Stomach (tissue), 9 donors: ENCODE measurements around the gene TOMM40L. TPM values are rescaled to one million over a fixed set of nuclear protein-coding genes. Genes with fewer than 3 reads are reported as not detected.

Source experiments
- DNase-seq, 2 donors: peaks; one replicate each; pipeline versions ENCODE4 v3.0.0 to v3.0.0-alpha.2; 2013 to 2019
- H3K27ac ChIP-seq, 5 donors: fragments of 200-600 bp in 4 of 5; sonication (generic) in 4 of 5; one replicate each; pipeline ENCODE4 v1.5.1; 2013 to 2019; ENCODE audit warnings: mild to moderate bottlenecking in 1 of 5, moderate library complexity in 1 of 5
- H3K27me3 ChIP-seq, 3 donors: fragments of 200-600 bp; sonication (generic); one replicate each; pipeline ENCODE4 v1.5.1; 2017 to 2019; ENCODE audit warnings: mixed run types in 1 of 3
- H3K36me3 ChIP-seq, 4 donors: fragments of 200-600 bp; sonication (generic); 1 replicate in 3 of 4; 2 replicates in 1 of 4; pipeline ENCODE4 v1.5.1; 2016 to 2019
- H3K4me1 ChIP-seq, 4 donors: fragments of 200-600 bp; sonication (generic); one replicate each; pipeline ENCODE4 v1.5.1; 2016 to 2019
- H3K4me3 ChIP-seq, 4 donors: fragments of 200-600 bp; sonication (generic) in 3 of 4; one replicate each; pipeline ENCODE4 v1.5.1; 2016 to 2019; ENCODE audit warnings: mild to moderate bottlenecking in 1 of 4
- H3K9me3 ChIP-seq, 4 donors: fragments of 200-600 bp; sonication (generic); one replicate each; pipeline ENCODE4 v1.5.1; 2016 to 2019
- EP300 ChIP-seq: sonication (generic); formaldehyde crosslinking; IDR thresholded peaks from one replicate; pipeline ENCODE4 v1.6.1; 2017; ENCODE audit warnings: antibody characterized with exemption
- POLR2A ChIP-seq, 4 donors: fragments of 450-650 bp; IDR thresholded peaks; one replicate each; pipeline ENCODE4 v1.6.1; 2016; ENCODE audit warnings: antibody characterized with exemption in 4 of 4, control low read depth in 2 of 4, mild to moderate bottlenecking in 1 of 4, moderate library complexity in 1 of 4
- POLR2AphosphoS5 ChIP-seq, 3 donors: sonication (generic); formaldehyde crosslinking; IDR thresholded peaks; one replicate each; pipeline ENCODE4 v1.6.1; 2016; ENCODE audit warnings: antibody characterized with exemption in 3 of 3
- WGBS, 5 donors: extraction: QIAGEN DNeasy Blood & Tissue Kit in 3 of 5; methylation state at CpG; one replicate each; pipeline versions ENCODE4 v1.1.5 to v1.1.7; 2013 to 2018; 5-methylcytosine and 5-hydroxymethylcytosine counted together
- intact Hi-C: fragments of 100-400 bp; cut with DNase I; formaldehyde crosslinking; loops from one replicate; pipeline ENCODE4 v1.15.1; 2023; ENCODE audit warnings: low total_unique reads
- polyA plus RNA-seq, 3 donors: library from polyadenylated mRNA; stranded (reverse); fragments of 200-250 nt; gene quantifications; one replicate each; pipeline ENCODE4 v1.2.3, GENCODE V29; 2013
- total RNA-seq, 5 donors: library from RNA; depleted of rRNA; stranded (reverse); fragments of >200 nt; gene quantifications; one replicate each; pipeline versions ENCODE4 v1.1.0 to v1.2.3, GENCODE V29; 2014 to 2016
- TF ChIP-seq, protein P1 (sequence below), 7 experiments: fragments of 450-650 bp in 4 of 7; fragments of 200-600 bp in 3 of 7; sonication (generic) in 3 of 7; IDR thresholded peaks; one replicate each; pipeline ENCODE4 v1.5.1; 2016 to 2019; ENCODE audit warnings: antibody characterized with exemption in 7 of 7, control low read depth in 2 of 7, mild to moderate bottlenecking in 1 of 7
- donor health status: healthy with polysubstance abuse.
- donor health status: Bipolar disorder and iron deficiency.
- donor health status: healthy.

The TOMM40L gene
- total and polyA plus RNA-seq, 8 donors = 0.58 to 9.9 (median 7.0) TPM

- Histone ChIP-seq H3K4me1 (peaks cover 0 to 36% (median 7%) of the 10 kb centered on the region in 4 donors), H3K9me3 (no peaks in the 10 kb centered on the region), H3K36me3 (no peaks in the 10 kb centered on the region), H3K27me3 (no peaks in the 10 kb centered on the region), H3K27ac (peak overlapping the region in 4 of 5 donors; percentile 54 to 85 (median 67)), H3K4me3 (no peak overlapping the region)
- peak; percentile 58 to 89 for DNase-seq
- intact Hi-C loops = no loop called here
- TF ChIP-seq POLR2A (IDR thresholded peaks at IDR 0.05) = no peak
- TF ChIP-seq POLR2AphosphoS5 (IDR thresholded peaks at IDR 0.05) = peak in 1 of 3 donors; percentile 8
- TF ChIP-seq, protein P1, sequence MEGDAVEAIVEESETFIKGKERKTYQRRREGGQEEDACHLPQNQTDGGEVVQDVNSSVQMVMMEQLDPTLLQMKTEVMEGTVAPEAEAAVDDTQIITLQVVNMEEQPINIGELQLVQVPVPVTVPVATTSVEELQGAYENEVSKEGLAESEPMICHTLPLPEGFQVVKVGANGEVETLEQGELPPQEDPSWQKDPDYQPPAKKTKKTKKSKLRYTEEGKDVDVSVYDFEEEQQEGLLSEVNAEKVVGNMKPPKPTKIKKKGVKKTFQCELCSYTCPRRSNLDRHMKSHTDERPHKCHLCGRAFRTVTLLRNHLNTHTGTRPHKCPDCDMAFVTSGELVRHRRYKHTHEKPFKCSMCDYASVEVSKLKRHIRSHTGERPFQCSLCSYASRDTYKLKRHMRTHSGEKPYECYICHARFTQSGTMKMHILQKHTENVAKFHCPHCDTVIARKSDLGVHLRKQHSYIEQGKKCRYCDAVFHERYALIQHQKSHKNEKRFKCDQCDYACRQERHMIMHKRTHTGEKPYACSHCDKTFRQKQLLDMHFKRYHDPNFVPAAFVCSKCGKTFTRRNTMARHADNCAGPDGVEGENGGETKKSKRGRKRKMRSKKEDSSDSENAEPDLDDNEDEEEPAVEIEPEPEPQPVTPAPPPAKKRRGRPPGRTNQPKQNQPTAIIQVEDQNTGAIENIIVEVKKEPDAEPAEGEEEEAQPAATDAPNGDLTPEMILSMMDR (IDR thresholded peaks at IDR 0.05) = no peak
- TF ChIP-seq EP300 = no peak
- 18 to 26% (median 20%) methylated on average over 3 of the region's 3 CpGs for WGBS, 5 donors
Measured at GRCh38 chr1:161185282-161185682, 40.6 kb upstream of the TOMM40L start.

DNA sequence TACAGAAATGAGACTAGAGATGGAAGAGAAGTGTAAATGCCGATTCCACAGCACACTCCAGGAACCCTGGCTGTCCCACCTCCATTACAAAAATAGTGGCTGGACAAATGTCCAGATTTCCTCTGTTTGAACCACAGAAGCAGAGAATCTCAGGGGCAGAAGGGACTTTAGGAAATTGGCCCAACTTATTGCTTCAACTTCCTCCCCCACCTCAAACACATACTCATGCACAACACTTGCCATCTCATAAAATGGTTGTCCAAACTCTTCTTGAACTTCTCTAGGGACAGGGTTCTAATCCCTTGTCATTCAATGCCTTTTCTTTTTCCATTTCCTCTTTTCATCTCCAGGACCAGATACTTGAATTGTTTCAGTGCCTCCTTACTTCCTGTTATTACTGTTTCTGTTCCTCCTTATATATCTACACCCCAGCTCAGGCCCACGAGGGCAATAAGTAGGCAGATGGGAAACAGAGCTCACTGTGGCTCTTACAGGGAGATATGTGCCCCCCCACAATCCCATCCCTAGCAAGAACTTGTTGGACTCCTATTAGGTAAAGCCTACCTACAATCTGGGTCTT is 40.0 kb upstream of the TOMM40L start:
- Histone ChIP-seq H3K27me3 (no peaks in the 10 kb centered on the region), H3K4me1 (peaks cover 0 to 36% (median 7%) of the 10 kb centered on the region in 4 donors), H3K27ac (peak overlapping the region; percentile 3 to 85 (median 55)), H3K36me3 (peaks cover 0 to 3% (median 1%) of the 10 kb centered on the region in 4 donors), H3K9me3 (no peaks in the 10 kb centered on the region), H3K4me3 (no peak overlapping the region)
- 35 to 50% (median 40%) methylated on average over 2 of the region's 2 CpGs for WGBS, 5 donors
- intact Hi-C loops = no loop called here
- DNase-seq = no peak
- TF ChIP-seq EP300 = no peak
- TF ChIP-seq POLR2A (IDR thresholded peaks at IDR 0.05) = no peak
- TF ChIP-seq, protein P1 (IDR thresholded peaks at IDR 0.05) = no peak
- TF ChIP-seq POLR2AphosphoS5 (IDR thresholded peaks at IDR 0.05) = no peak

- H3K27me3 ChIP-seq = no peaks in the 10 kb centered on the region
- H3K4me3 ChIP-seq = no peak overlapping the region
- DNase-seq = no peak
- no peak for TF ChIP-seq POLR2A (IDR thresholded peaks at IDR 0.05)
- TF ChIP-seq POLR2AphosphoS5 (IDR thresholded peaks at IDR 0.05) = no peak
- no peak for TF ChIP-seq EP300
- TF ChIP-seq, protein P1 (IDR thresholded peaks at IDR 0.05) = no peak
- 42 to 69% (median 49%) methylated on average over 3 of the region's 3 CpGs for WGBS, 5 donors
- peaks cover 0 to 15% (median 10%) of the 10 kb centered on the region in 4 donors for H3K36me3 ChIP-seq
- H3K9me3 ChIP-seq = no peaks in the 10 kb centered on the region
- intact Hi-C loops = no loop called here
- H3K27ac ChIP-seq = peak overlapping the region in 2 of 5 donors; percentile 19 to 85
- peaks cover under 1 to 34% (median 7%) of the 10 kb centered on the region in 4 donors for H3K4me1 ChIP-seq
Measured at GRCh38 chr1:161187311-161187710, 38.5 kb upstream of the TOMM40L start.

GRCh38 chr1:161188381-161188780 is 37.5 kb upstream of the TOMM40L start:
- 73 to 88% (median 84%) methylated on average over 6 of the region's 6 CpGs for WGBS, 5 donors
- no peak for DNase-seq
- no peaks in the 10 kb centered on the region for H3K9me3 ChIP-seq
- intact Hi-C loops = no loop called here
- no peaks in the 10 kb centered on the region for H3K27me3 ChIP-seq
- peaks cover 0 to 19% (median 14%) of the 10 kb centered on the region in 4 donors for H3K36me3 ChIP-seq
- no peak overlapping the region for H3K27ac ChIP-seq
- H3K4me3 ChIP-seq = no peak overlapping the region
- H3K4me1 ChIP-seq = peaks cover 9 to 37% (median 14%) of the 10 kb centered on the region in 4 donors
- TF ChIP-seq EP300 (no peak), POLR2AphosphoS5 (IDR thresholded peaks at IDR 0.05) (no peak), POLR2A (IDR thresholded peaks at IDR 0.05) (no peak)
- TF ChIP-seq, protein P1 (IDR thresholded peaks at IDR 0.05) = no peak
